Measurements from ENCODE around the gene P2RX1.

DNA sequence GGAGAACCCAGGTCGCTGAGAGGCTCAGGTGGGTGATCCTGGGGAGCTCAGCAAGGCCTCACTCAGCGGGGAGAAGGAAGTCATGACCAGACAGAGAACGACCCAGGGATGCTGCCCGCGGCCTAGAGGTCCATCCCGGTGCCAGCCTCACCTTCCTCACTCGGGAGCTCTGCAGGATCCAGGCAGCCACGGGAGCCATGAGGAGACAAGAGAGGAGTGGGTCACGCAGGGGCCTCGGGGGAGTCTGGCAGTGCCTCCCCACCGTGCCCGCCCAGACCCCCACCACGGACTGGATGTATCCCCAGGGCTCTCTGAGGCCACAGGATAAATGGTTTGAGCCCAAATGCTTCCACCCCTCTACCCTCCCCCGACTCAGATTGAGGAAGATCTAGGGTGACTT, 37.3 kb upstream of the P2RX1 start:
- TF ChIP-seq EZH2phosphoT487 (IDR thresholded peaks at IDR 0.05; ENCODE audit: low read length) = no peak
- TF ChIP-seq, protein P1, sequence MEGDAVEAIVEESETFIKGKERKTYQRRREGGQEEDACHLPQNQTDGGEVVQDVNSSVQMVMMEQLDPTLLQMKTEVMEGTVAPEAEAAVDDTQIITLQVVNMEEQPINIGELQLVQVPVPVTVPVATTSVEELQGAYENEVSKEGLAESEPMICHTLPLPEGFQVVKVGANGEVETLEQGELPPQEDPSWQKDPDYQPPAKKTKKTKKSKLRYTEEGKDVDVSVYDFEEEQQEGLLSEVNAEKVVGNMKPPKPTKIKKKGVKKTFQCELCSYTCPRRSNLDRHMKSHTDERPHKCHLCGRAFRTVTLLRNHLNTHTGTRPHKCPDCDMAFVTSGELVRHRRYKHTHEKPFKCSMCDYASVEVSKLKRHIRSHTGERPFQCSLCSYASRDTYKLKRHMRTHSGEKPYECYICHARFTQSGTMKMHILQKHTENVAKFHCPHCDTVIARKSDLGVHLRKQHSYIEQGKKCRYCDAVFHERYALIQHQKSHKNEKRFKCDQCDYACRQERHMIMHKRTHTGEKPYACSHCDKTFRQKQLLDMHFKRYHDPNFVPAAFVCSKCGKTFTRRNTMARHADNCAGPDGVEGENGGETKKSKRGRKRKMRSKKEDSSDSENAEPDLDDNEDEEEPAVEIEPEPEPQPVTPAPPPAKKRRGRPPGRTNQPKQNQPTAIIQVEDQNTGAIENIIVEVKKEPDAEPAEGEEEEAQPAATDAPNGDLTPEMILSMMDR (IDR thresholded peaks at IDR 0.05; ENCODE audit: low read length) = no peak
- no peak for TF ChIP-seq EZH2 (optimal IDR thresholded peaks at IDR 0.05; ENCODE audit: low read depth, low read length)

Measured in MM.1S (cell line).